Esophagus (tissue), 2 donors: ENCODE data around the gene NHLRC2. TPM values are rescaled to one million over a fixed set of nuclear protein-coding genes. Genes with fewer than 3 reads are reported as not detected.
"Not testable (repeated sequence)": the region's sequence is repeated elsewhere in the genome, so short reads cannot be mapped to it uniquely, and the experiment has no call there.

Experiments
- H3K27ac ChIP-seq, 2 donors: one replicate each; pipeline ENCODE4 v1.5.1; 2013; ENCODE audit warnings: low read depth in 2 of 2, mild to moderate bottlenecking in 2 of 2, inconsistent platforms in 1 of 2, low read length in 1 of 2, moderate library complexity in 1 of 2
- H3K27me3 ChIP-seq, 2 donors: one replicate each; pipeline ENCODE4 v1.6.1; 2013; ENCODE audit warnings: low read length in 2 of 2, control low read depth in 1 of 2, mild to moderate bottlenecking in 1 of 2; ENCODE audit not compliant: insufficient read depth in 2 of 2, control insufficient read depth in 1 of 2
- H3K36me3 ChIP-seq, 2 donors: one replicate each; pipeline ENCODE4 v1.6.1; 2013; ENCODE audit warnings: low read length in 1 of 2; ENCODE audit not compliant: control insufficient read depth in 2 of 2, insufficient read depth in 2 of 2
- H3K4me1 ChIP-seq, 2 donors: one replicate each; pipeline ENCODE4 v1.6.1; 2013; ENCODE audit warnings: low read length in 1 of 2; ENCODE audit not compliant: control insufficient read depth in 2 of 2, insufficient read depth in 2 of 2
- H3K4me3 ChIP-seq, 2 donors: one replicate each; pipeline ENCODE4 v1.5.1; 2013; ENCODE audit warnings: low read length in 2 of 2, mild to moderate bottlenecking in 2 of 2, low read depth in 1 of 2, moderate library complexity in 1 of 2
- H3K9me3 ChIP-seq, 2 donors: one replicate each; pipeline ENCODE4 v1.6.1; 2013; ENCODE audit warnings: mild to moderate bottlenecking in 2 of 2, low read depth in 1 of 2, low read length in 1 of 2, moderate library complexity in 1 of 2; ENCODE audit not compliant: control insufficient read depth in 2 of 2, insufficient read depth in 1 of 2
- WGBS, 2 donors: extraction: QIAGEN DNeasy Blood & Tissue Kit; methylation state at CpG; one replicate each; pipeline ENCODE4 v1.1.7; 2013; 5-methylcytosine and 5-hydroxymethylcytosine counted together
- polyA plus RNA-seq, 2 donors: library from polyadenylated mRNA; stranded (reverse); fragments of 200-250 nt; gene quantifications; one replicate each; pipeline ENCODE4 v1.2.3, GENCODE V29; 2013
- donor health status: healthy with polysubstance abuse.
- donor health status: Bipolar disorder and iron deficiency.

Gene NHLRC2
- polyA plus RNA-seq, 2 donors: 3.2 to 3.7 TPM

- H3K9me3 ChIP-seq, H3K4me1 ChIP-seq, H3K4me3 ChIP-seq, H3K27ac ChIP-seq, H3K27me3 ChIP-seq, H3K36me3 ChIP-seq: not testable (repeated sequence)
- WGBS, 2 donors: 87 to 90% methylated on average over 10 of the region's 10 CpGs
These were observed 25.9 kb upstream of the NHLRC2 start for GRCh38 chr10:113828567-113828966.

GRCh38 chr10:113842171-113842570, 12.3 kb upstream of the NHLRC2 start:
- 78 to 85% methylated on average over 1 of the region's 1 CpG for WGBS, 2 donors

GRCh38 chr10:113843972-113844485, 10.4 kb upstream of the NHLRC2 start:
- H3K36me3 ChIP-seq: peaks cover 2 to 5% of the 10 kb centered on the region in 2 donors
- no peaks in the 10 kb centered on the region for H3K27me3 ChIP-seq
- H3K9me3 ChIP-seq: no peaks in the 10 kb centered on the region
- no peak overlapping the region for H3K4me3 ChIP-seq
- 71 to 79% methylated on average over 6 of the region's 6 CpGs for WGBS, 2 donors
- H3K4me1 ChIP-seq: no peaks in the 10 kb centered on the region
- H3K27ac ChIP-seq: no peak overlapping the region

More at GRCh38 chr10:113842171-113842570, 12.3 kb upstream of the NHLRC2 start:
- Histone ChIP-seq H3K9me3 (no peaks in the 10 kb centered on the region), H3K4me1 (no peaks in the 10 kb centered on the region), H3K36me3 (peaks cover 2 to 5% of the 10 kb centered on the region in 2 donors), H3K27ac (no peak overlapping the region), H3K4me3 (no peak overlapping the region), H3K27me3 (no peaks in the 10 kb centered on the region)

GRCh38 chr10:113846036-113846435, 8.4 kb upstream of the NHLRC2 start:
- no peaks in the 10 kb centered on the region for H3K9me3 ChIP-seq
- WGBS, 2 donors: 86 to 96% methylated on average over 2 of the region's 2 CpGs
- H3K4me3 ChIP-seq: no peak overlapping the region
- no peaks in the 10 kb centered on the region for H3K4me1 ChIP-seq
- H3K27me3 ChIP-seq: no peaks in the 10 kb centered on the region
- H3K36me3 ChIP-seq: peaks cover 2 to 3% of the 10 kb centered on the region in 2 donors
- H3K27ac ChIP-seq: no peak overlapping the region

- Histone ChIP-seq H3K4me3 (no peak overlapping the region), H3K27ac (no peak overlapping the region), H3K9me3 (no peaks in the 10 kb centered on the region), H3K36me3 (peaks cover 0 to 3% of the 10 kb centered on the region in 2 donors), H3K4me1 (no peaks in the 10 kb centered on the region), H3K27me3 (no peaks in the 10 kb centered on the region)
- 85 to 88% methylated on average over 5 of the region's 5 CpGs for WGBS, 2 donors
These were observed 5.2 kb upstream of the NHLRC2 start for GRCh38 chr10:113849140-113849803.

- WGBS, 2 donors: 91 to 94% methylated on average over 7 of the region's 7 CpGs
- H3K4me1 ChIP-seq: no peaks in the 10 kb centered on the region
- no peaks in the 10 kb centered on the region for H3K9me3 ChIP-seq
- no peak overlapping the region for H3K27ac ChIP-seq
- peaks cover 0 to 3% of the 10 kb centered on the region in 2 donors for H3K36me3 ChIP-seq
- no peak overlapping the region for H3K4me3 ChIP-seq
- H3K27me3 ChIP-seq: no peaks in the 10 kb centered on the region
These were observed 4.5 kb upstream of the NHLRC2 start for GRCh38 chr10:113849946-113850345.

- no peaks in the 10 kb centered on the region for H3K4me1 ChIP-seq
These were observed 866 bp upstream of the NHLRC2 start for GRCh38 chr10:113853578-113854012.

GRCh38 chr10:113854761-113855588, 514 bp downstream of the NHLRC2 start:
- H3K27me3 ChIP-seq: no peaks in the 10 kb centered on the region
- no peaks in the 10 kb centered on the region for H3K36me3 ChIP-seq
- peak overlapping the region; percentile 94 to 100 for H3K4me3 ChIP-seq
- WGBS, 2 donors: 1% methylated on average over 59 to 62 of the region's 62 CpGs
- H3K4me1 ChIP-seq: no peaks in the 10 kb centered on the region
- no peaks in the 10 kb centered on the region for H3K9me3 ChIP-seq
- H3K27ac ChIP-seq: peak overlapping the region; percentile 81 to 91

More at GRCh38 chr10:113853578-113854012, 866 bp upstream of the NHLRC2 start:
- Histone ChIP-seq H3K9me3 (no peaks in the 10 kb centered on the region), H3K36me3 (no peaks in the 10 kb centered on the region), H3K4me3 (peak overlapping the region; percentile 94 to 100), H3K27me3 (no peaks in the 10 kb centered on the region), H3K27ac (peak overlapping the region; percentile 81 to 91)
- WGBS, 2 donors: 19 to 20% methylated on average over 10 of the region's 10 CpGs

GRCh38 chr10:113856563-113856962, 2.1 kb downstream of the NHLRC2 start:
- 45 to 54% methylated on average over 1 of the region's 1 CpG for WGBS, 2 donors

More at GRCh38 chr10:113856563-113856962, 2.1 kb downstream of the NHLRC2 start:
- H3K27ac ChIP-seq: no peak overlapping the region
- no peaks in the 10 kb centered on the region for H3K36me3 ChIP-seq
- no peaks in the 10 kb centered on the region for H3K4me1 ChIP-seq
- no peak overlapping the region for H3K4me3 ChIP-seq
- H3K9me3 ChIP-seq: no peaks in the 10 kb centered on the region
- H3K27me3 ChIP-seq: no peaks in the 10 kb centered on the region
